Measurements from ENCODE around the gene NPFFR1.

The NPFFR1 gene

GRCh38 chr10:70289739-70290138, 5.9 kb upstream of the NPFFR1 start:
- H3K27me3 ChIP-seq (ENCODE audit: control insufficient read depth, insufficient read depth, low read length): no peaks in the 10 kb centered on the region
- H3K9me3 ChIP-seq (ENCODE audit: control insufficient read depth, insufficient read depth, low read length): no peaks in the 10 kb centered on the region
- H3K4me1 ChIP-seq (ENCODE audit: control insufficient read depth, insufficient read depth, low read length): no peaks in the 10 kb centered on the region
- H3K4me3 ChIP-seq (ENCODE audit: low read length): no peak overlapping the region
- no CpG with 5 or more reads among the region's 7 CpGs for WGBS (ENCODE audit: insufficient coverage, insufficient read length)
- no peak for DNase-seq (ENCODE audit: low read depth, low spot score)
- H3K27ac ChIP-seq (ENCODE audit: low read length): no peak overlapping the region
- no peaks in the 10 kb centered on the region for H3K36me3 ChIP-seq (ENCODE audit: control insufficient read depth, insufficient read depth, low read length)

GRCh38 chr10:70286616-70287015, 2.8 kb upstream of the NPFFR1 start:
- H3K9me3 ChIP-seq (ENCODE audit: control insufficient read depth, insufficient read depth, low read length): no peaks in the 10 kb centered on the region
- no peaks in the 10 kb centered on the region for H3K4me1 ChIP-seq (ENCODE audit: control insufficient read depth, insufficient read depth, low read length)
- peaks cover 18% of the 10 kb centered on the region for H3K27me3 ChIP-seq (ENCODE audit: control insufficient read depth, insufficient read depth, low read length)
- H3K4me3 ChIP-seq (ENCODE audit: low read length): no peak overlapping the region
- WGBS (ENCODE audit: insufficient coverage, insufficient read length): no CpG with 5 or more reads among the region's 6 CpGs
- no peak overlapping the region for H3K27ac ChIP-seq (ENCODE audit: low read length)
- no peak for DNase-seq (ENCODE audit: low read depth, low spot score)
- no peaks in the 10 kb centered on the region for H3K36me3 ChIP-seq (ENCODE audit: control insufficient read depth, insufficient read depth, low read length)

DNA sequence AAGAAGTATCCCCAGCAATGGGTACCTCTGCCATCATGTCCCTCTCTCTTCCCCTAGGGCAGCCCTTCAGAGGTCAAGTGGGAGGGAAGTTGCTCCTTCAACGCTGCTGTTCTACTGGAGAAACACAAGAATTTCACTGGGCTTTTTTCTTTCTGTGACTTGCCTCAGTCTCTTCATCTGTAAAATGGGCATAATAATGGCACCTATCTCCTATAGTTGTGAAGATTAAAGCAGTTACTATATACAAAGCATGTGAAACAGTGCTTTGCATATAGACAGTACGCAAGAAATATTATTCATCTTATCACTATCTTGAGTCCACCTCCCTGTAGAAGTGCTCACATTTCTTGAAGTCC, 1.6 kb upstream of the NPFFR1 start:
- H3K4me3 ChIP-seq (ENCODE audit: low read length): no peak overlapping the region
- DNase-seq (ENCODE audit: low read depth, low spot score): no peak
- no peak overlapping the region for H3K27ac ChIP-seq (ENCODE audit: low read length)
- no CpG with 5 or more reads among the region's 2 CpGs for WGBS (ENCODE audit: insufficient coverage, insufficient read length)
- no peaks in the 10 kb centered on the region for H3K4me1 ChIP-seq (ENCODE audit: control insufficient read depth, insufficient read depth, low read length)
- no peaks in the 10 kb centered on the region for H3K36me3 ChIP-seq (ENCODE audit: control insufficient read depth, insufficient read depth, low read length)
- H3K9me3 ChIP-seq (ENCODE audit: control insufficient read depth, insufficient read depth, low read length): no peaks in the 10 kb centered on the region
- H3K27me3 ChIP-seq (ENCODE audit: control insufficient read depth, insufficient read depth, low read length): peaks cover 18% of the 10 kb centered on the region

GRCh38 chr10:70284542-70285475, 1.0 kb upstream of the NPFFR1 start:
- H3K36me3 ChIP-seq (ENCODE audit: control insufficient read depth, insufficient read depth, low read length): no peaks in the 10 kb centered on the region
- H3K27ac ChIP-seq (ENCODE audit: low read length): no peak overlapping the region
- H3K4me1 ChIP-seq (ENCODE audit: control insufficient read depth, insufficient read depth, low read length): no peaks in the 10 kb centered on the region
- peaks cover 18% of the 10 kb centered on the region for H3K27me3 ChIP-seq (ENCODE audit: control insufficient read depth, insufficient read depth, low read length)
- DNase-seq (ENCODE audit: low read depth, low spot score): no peak
- no peak overlapping the region for H3K4me3 ChIP-seq (ENCODE audit: low read length)
- H3K9me3 ChIP-seq (ENCODE audit: control insufficient read depth, insufficient read depth, low read length): no peaks in the 10 kb centered on the region
- WGBS (ENCODE audit: insufficient coverage, insufficient read length): no CpG with 5 or more reads among the region's 4 CpGs

GRCh38 chr10:70283071-70283444, 746 bp downstream of the NPFFR1 start:
- Histone ChIP-seq H3K27me3 (ENCODE audit: control insufficient read depth, insufficient read depth, low read length) (peaks cover 18% of the 10 kb centered on the region), H3K27ac (ENCODE audit: low read length) (no peak overlapping the region)
- WGBS (ENCODE audit: insufficient coverage, insufficient read length): no CpG with 5 or more reads among the region's 1 CpG

DNA sequence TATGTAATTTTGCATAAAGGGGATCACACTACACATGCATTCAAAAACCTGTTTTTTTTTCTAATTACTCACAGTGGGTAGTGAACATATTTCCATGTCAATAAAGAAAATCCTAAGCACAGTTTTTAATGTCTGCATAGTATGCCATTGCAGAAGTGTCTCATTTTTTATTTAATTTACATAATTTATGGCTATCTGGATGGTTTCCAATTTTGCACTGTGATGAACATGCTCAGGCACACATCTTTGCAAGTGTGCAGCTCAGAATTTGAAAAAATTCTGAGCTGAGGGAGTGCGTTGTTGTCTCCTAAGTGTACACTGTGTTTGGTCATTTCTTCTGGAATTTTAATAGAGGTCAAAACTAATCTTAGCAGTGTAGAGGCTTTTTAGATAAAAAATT, 2.2 kb downstream of the NPFFR1 start:
- no peaks in the 10 kb centered on the region for H3K9me3 ChIP-seq (ENCODE audit: control insufficient read depth, insufficient read depth, low read length)
- H3K27ac ChIP-seq (ENCODE audit: low read length): no peak overlapping the region
- no peaks in the 10 kb centered on the region for H3K36me3 ChIP-seq (ENCODE audit: control insufficient read depth, insufficient read depth, low read length)
- H3K27me3 ChIP-seq (ENCODE audit: control insufficient read depth, insufficient read depth, low read length): peaks cover 18% of the 10 kb centered on the region
- H3K4me1 ChIP-seq (ENCODE audit: control insufficient read depth, insufficient read depth, low read length): no peaks in the 10 kb centered on the region
- DNase-seq (ENCODE audit: low read depth, low spot score): no peak
- H3K4me3 ChIP-seq (ENCODE audit: low read length): no peak overlapping the region
- WGBS (ENCODE audit: insufficient coverage, insufficient read length): no CpG with 5 or more reads among the region's 1 CpG

More at GRCh38 chr10:70283071-70283444, 746 bp downstream of the NPFFR1 start:
- no peaks in the 10 kb centered on the region for H3K9me3 ChIP-seq (ENCODE audit: control insufficient read depth, insufficient read depth, low read length)
- no peaks in the 10 kb centered on the region for H3K4me1 ChIP-seq (ENCODE audit: control insufficient read depth, insufficient read depth, low read length)
- no peak overlapping the region for H3K4me3 ChIP-seq (ENCODE audit: low read length)
- no peaks in the 10 kb centered on the region for H3K36me3 ChIP-seq (ENCODE audit: control insufficient read depth, insufficient read depth, low read length)
- no peak for DNase-seq (ENCODE audit: low read depth, low spot score)

GRCh38 chr10:70280099-70280498, 3.7 kb downstream of the NPFFR1 start:
- DNase-seq (ENCODE audit: low read depth, low spot score): no peak
- no peak overlapping the region for H3K27ac ChIP-seq (ENCODE audit: low read length)
- H3K4me3 ChIP-seq (ENCODE audit: low read length): no peak overlapping the region
- no peaks in the 10 kb centered on the region for H3K9me3 ChIP-seq (ENCODE audit: control insufficient read depth, insufficient read depth, low read length)
- WGBS (ENCODE audit: insufficient coverage, insufficient read length): 100% methylated on average over 1 of the region's 6 CpGs
- H3K36me3 ChIP-seq (ENCODE audit: control insufficient read depth, insufficient read depth, low read length): no peaks in the 10 kb centered on the region
- H3K4me1 ChIP-seq (ENCODE audit: control insufficient read depth, insufficient read depth, low read length): no peaks in the 10 kb centered on the region
- H3K27me3 ChIP-seq (ENCODE audit: control insufficient read depth, insufficient read depth, low read length): peaks cover 18% of the 10 kb centered on the region

GRCh38 chr10:70277396-70278030, 6.3 kb downstream of the NPFFR1 start:
- no peak overlapping the region for H3K27ac ChIP-seq (ENCODE audit: low read length)
- H3K36me3 ChIP-seq (ENCODE audit: control insufficient read depth, insufficient read depth, low read length): no peaks in the 10 kb centered on the region
- 0 out of 2 replicates have a peak, but pooled peaks cover 2% of the 10 kb centered on the region for H3K4me1 ChIP-seq (ENCODE audit: control insufficient read depth, insufficient read depth, low read length)
- no peaks in the 10 kb centered on the region for H3K9me3 ChIP-seq (ENCODE audit: control insufficient read depth, insufficient read depth, low read length)
- WGBS (ENCODE audit: insufficient coverage, insufficient read length): no CpG with 5 or more reads among the region's 3 CpGs
- peaks cover 5% of the 10 kb centered on the region; the same call in 1 of the 2 replicates for H3K27me3 ChIP-seq (ENCODE audit: control insufficient read depth, insufficient read depth, low read length)
- H3K4me3 ChIP-seq (ENCODE audit: low read length): no peak overlapping the region
- DNase-seq (ENCODE audit: low read depth, low spot score): no peak

DNA sequence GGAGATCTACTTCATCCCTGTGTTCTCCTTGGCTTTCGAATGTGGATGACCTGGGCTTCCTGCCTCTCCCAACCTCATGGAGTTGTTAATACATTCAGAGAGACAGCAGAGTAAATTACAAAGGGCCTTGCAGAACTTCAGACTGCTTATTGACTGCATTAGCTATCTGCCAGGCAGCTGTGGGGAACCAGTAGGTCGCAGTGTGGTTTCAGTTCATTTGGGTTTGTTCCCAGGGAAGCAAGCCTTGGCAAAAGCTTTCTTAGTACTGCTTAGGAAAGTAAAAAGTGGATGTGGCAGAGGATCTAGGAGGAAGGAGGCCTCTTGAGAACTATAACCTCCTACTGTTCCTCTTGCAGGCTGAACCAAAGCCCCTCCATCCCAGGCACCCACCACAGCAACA, 9.2 kb downstream of the NPFFR1 start:
- H3K27me3 ChIP-seq (ENCODE audit: control insufficient read depth, insufficient read depth, low read length): no peaks in the 10 kb centered on the region
- no peaks in the 10 kb centered on the region for H3K9me3 ChIP-seq (ENCODE audit: control insufficient read depth, insufficient read depth, low read length)
- no peaks in the 10 kb centered on the region for H3K36me3 ChIP-seq (ENCODE audit: control insufficient read depth, insufficient read depth, low read length)
- no peak overlapping the region for H3K4me3 ChIP-seq (ENCODE audit: low read length)
- 0 out of 2 replicates have a peak, but pooled peaks cover 2% of the 10 kb centered on the region for H3K4me1 ChIP-seq (ENCODE audit: control insufficient read depth, insufficient read depth, low read length)
- H3K27ac ChIP-seq (ENCODE audit: low read length): no peak overlapping the region
- no peak for DNase-seq (ENCODE audit: low read depth, low spot score)
- WGBS (ENCODE audit: insufficient coverage, insufficient read length): no CpG with 5 or more reads among the region's 2 CpGs

- Histone ChIP-seq H3K27ac (ENCODE audit: low read length) (no peak overlapping the region), H3K36me3 (ENCODE audit: control insufficient read depth, insufficient read depth, low read length) (no peaks in the 10 kb centered on the region), H3K4me1 (ENCODE audit: control insufficient read depth, insufficient read depth, low read length) (0 out of 2 replicates have a peak, but pooled peaks cover 2% of the 10 kb centered on the region), H3K4me3 (ENCODE audit: low read length) (no peak overlapping the region), H3K27me3 (ENCODE audit: control insufficient read depth, insufficient read depth, low read length) (no peaks in the 10 kb centered on the region), H3K9me3 (ENCODE audit: control insufficient read depth, insufficient read depth, low read length) (no peaks in the 10 kb centered on the region)
- DNase-seq (ENCODE audit: low read depth, low spot score): no peak
- WGBS (ENCODE audit: insufficient coverage, insufficient read length): no CpG with 5 or more reads among the region's 4 CpGs
Measured at GRCh38 chr10:70272925-70273316, 10.9 kb downstream of the NPFFR1 start.

Data from iPS DF 6.9 (cell line).